Activated T-cell treated with anti-CD3 and anti-CD28 coated beads, Interleukin-2, amount 50 U/mL, for 4 hours (primary cell): ENCODE data around the gene WARS2. TPM values are rescaled to one million over a fixed set of nuclear protein-coding genes. Genes with fewer than 3 reads are reported as not detected.

Experiments
- ATAC-seq, 2 donors: fragments of 200-7000 bp; cut with Tn5 transposase; one replicate each; pipeline ENCODE4 v1.10.0; 2021
- DNase-seq: peaks from one replicate; pipeline ENCODE4 v3.0.0-alpha.2; 2020
- H3K27me3 Mint-ChIP-seq: one replicate; pipeline ENCODE4 v1.8.0; 2021; ENCODE audit warnings: low read depth, mixed read lengths
- H3K36me3 Mint-ChIP-seq: one replicate; pipeline ENCODE4 v1.8.0; 2022; ENCODE audit warnings: mixed read lengths; ENCODE audit not compliant: insufficient read depth
- H3K4me1 Mint-ChIP-seq: one replicate; pipeline ENCODE4 v1.8.0; 2021; ENCODE audit warnings: low read depth, mixed read lengths
- H3K4me3 Mint-ChIP-seq: one replicate; pipeline ENCODE4 v1.8.0; 2021; ENCODE audit warnings: mild to moderate bottlenecking, moderate library complexity, mixed read lengths
- H3K9me3 Mint-ChIP-seq: one replicate; pipeline ENCODE4 v1.8.0; 2021; ENCODE audit warnings: mixed read lengths
- total RNA-seq, 3 donors: library from RNA; stranded (reverse); gene quantifications; one replicate each; pipeline ENCODE4 v1.2.1, GENCODE V29; 2021

WARS2 gene
- total RNA-seq, 3 donors from 2014 or later, result 24.6 to 27.4 (median 24.8) TPM

- Mint-ChIP-seq H3K4me1 (peaks cover 29% of the 10 kb centered on the region), H3K27me3 (peaks cover 93% of the 10 kb centered on the region), H3K4me3 (peak within 1 kb of the TSS; percentile 13), H3K9me3 (peaks cover 5% of the 10 kb centered on the region), H3K36me3 (peaks cover 3% of the 10 kb centered on the region)
- ATAC-seq, result no peak
- DNase-seq, result no peak
Measured at GRCh38 chr1:118988186-118989005, 152.1 kb downstream of the WARS2 start, which contains the start of gene TBX15. Gene TBX15, minus strand, starts transcription at chr1:118988343. Its CDS starts 548 bp downstream, at chr1:118987795.

DNA sequence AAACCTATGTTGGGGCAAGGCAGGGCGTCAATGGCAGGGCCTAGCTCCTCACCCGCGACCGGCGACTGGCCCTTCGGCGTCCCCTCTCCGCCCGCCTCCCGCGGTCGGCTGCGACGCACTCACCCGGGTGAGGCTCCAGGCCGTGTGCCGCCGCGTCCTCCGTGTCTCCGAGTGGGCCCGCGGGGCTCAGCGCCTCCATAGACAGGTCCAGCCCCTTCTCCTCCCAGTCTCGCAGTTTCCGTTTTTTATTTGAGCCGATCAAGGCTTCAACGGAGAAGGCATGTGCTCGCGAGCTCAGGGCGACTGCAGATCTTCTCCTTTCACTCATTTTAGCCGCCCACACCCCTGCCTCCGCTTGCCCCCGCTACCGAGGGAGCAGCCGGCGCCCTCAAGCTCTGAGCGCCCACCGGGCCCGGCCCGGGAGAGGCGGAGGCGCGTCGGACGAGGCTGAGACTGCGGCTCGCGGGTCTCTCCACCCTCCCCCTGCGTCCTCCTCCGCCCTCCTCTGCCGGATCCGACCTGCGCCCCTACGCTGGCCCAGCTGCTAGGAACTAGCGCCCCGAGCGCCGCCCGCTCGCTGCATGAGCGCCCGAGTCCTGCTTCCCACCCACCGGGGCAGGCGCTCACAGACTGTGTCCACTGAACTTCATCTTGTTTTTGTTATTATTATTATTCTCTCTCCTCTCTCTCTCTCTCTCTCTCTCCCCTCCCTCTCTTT lies 152.8 kb downstream of the WARS2 start:
- Mint-ChIP-seq H3K4me3 (no peak overlapping the region), H3K4me1 (peaks cover 29% of the 10 kb centered on the region), H3K36me3 (peaks cover 5% of the 10 kb centered on the region), H3K9me3 (peaks cover 6% of the 10 kb centered on the region), H3K27me3 (peaks cover 95% of the 10 kb centered on the region)
- ATAC-seq, result peak; percentile 36 to 39
- no peak for DNase-seq

- ATAC-seq (no peak), DNase-seq (no peak)
- Mint-ChIP-seq H3K27me3 (peaks cover 95% of the 10 kb centered on the region), H3K9me3 (peaks cover 6% of the 10 kb centered on the region), H3K4me1 (peaks cover 29% of the 10 kb centered on the region), H3K4me3 (peak overlapping the region; percentile 13), H3K36me3 (peaks cover 5% of the 10 kb centered on the region)
Measured at GRCh38 chr1:118986555-118987467, 153.6 kb downstream of the WARS2 start.

- peaks cover 6% of the 10 kb centered on the region for H3K9me3 Mint-ChIP-seq
- DNase-seq, result no peak
- ATAC-seq, result no peak
- H3K27me3 Mint-ChIP-seq, result peaks cover 92% of the 10 kb centered on the region
- no peak overlapping the region for H3K4me3 Mint-ChIP-seq
- H3K4me1 Mint-ChIP-seq, result peaks cover 29% of the 10 kb centered on the region
- H3K36me3 Mint-ChIP-seq, result peaks cover 5% of the 10 kb centered on the region
Measured at GRCh38 chr1:118985640-118986554, 154.6 kb downstream of the WARS2 start.

DNA sequence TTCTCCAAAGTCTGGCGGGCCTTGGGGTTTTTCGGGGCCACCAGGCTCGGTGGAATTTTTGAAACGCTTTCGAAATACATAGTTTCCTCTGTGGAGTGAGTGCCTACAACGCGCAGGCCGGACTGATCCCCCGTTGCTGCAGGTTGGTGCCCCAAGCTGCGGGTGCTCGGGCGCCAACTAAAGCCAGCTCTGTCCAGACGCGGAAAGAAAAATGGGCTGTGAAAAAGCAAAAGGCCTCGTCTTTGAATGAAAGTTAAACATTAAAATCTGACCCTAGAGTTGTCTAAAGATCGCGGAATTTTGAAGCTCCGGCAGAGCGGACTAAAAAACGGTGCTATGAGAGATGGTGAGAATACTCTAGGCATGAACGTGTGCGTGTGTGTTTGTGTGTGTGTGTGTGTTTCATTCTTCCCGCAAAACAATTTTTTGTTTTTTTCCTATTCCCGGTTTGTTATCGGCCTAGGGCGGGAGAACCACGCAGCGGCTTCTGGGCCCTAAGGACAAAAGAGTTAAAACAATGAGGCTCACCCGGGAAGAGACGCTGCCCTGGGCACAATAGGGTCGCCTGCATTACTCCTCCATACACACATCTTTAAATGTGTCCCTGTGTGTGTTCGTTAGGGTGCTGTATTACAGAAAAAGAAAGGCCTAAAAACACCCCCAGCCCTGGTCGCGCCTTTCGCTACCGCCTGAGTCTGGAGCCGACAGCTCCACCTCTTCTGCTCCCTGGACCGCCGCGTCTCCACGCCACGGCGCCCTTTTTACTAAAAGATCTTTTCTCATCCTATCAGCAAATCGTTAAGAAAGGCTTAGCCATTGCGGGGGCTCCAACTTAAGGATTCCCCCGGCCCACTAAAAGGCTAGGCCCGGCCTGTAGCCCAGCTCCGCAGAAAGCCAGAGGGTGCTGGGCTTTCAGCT lies 155.5 kb downstream of the WARS2 start:
- Mint-ChIP-seq H3K4me3 (peak overlapping the region; percentile 39), H3K4me1 (peaks cover 29% of the 10 kb centered on the region), H3K36me3 (peaks cover 5% of the 10 kb centered on the region), H3K27me3 (peaks cover 92% of the 10 kb centered on the region), H3K9me3 (peaks cover 6% of the 10 kb centered on the region)
- DNase-seq (no peak), ATAC-seq (no peak)

- Mint-ChIP-seq H3K9me3 (peaks cover 6% of the 10 kb centered on the region), H3K27me3 (peaks cover 90% of the 10 kb centered on the region), H3K4me3 (peak overlapping the region; percentile 39), H3K4me1 (peaks cover 31% of the 10 kb centered on the region), H3K36me3 (peaks cover 5% of the 10 kb centered on the region)
- no peak for ATAC-seq
- DNase-seq, result no peak
Measured at GRCh38 chr1:118984086-118984721, 156.2 kb downstream of the WARS2 start.

DNA sequence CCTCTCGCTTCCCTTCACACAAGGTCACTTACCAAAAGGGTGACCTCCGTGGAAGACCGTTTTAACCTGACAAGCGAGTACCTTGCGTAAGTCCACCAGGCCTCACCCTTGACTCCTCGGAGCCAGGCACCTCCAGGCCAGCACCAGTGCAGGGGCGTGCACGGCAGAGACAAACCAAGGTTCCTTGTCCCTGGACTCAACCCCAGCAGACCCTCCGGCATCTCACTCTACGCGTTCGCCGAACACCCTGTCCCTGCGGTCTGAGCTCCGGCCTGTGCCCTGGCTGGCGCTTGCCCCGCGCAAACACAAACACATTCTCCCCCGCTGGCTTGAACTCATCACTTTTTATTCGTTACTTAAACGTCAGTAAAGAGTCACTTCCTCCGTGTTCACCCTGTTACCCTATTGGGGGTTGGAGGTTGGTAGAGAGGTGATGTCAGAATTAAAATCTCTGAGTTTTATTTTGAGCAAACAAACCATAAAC lies 156.9 kb downstream of the WARS2 start:
- no peak overlapping the region for H3K4me3 Mint-ChIP-seq
- ATAC-seq, result no peak
- peaks cover 6% of the 10 kb centered on the region for H3K9me3 Mint-ChIP-seq
- DNase-seq, result no peak
- peaks cover 89% of the 10 kb centered on the region for H3K27me3 Mint-ChIP-seq
- peaks cover 31% of the 10 kb centered on the region for H3K4me1 Mint-ChIP-seq
- H3K36me3 Mint-ChIP-seq, result peaks cover 5% of the 10 kb centered on the region

GRCh38 chr1:118982821-118983557 lies 157.5 kb downstream of the WARS2 start:
- H3K36me3 Mint-ChIP-seq, result peaks cover 5% of the 10 kb centered on the region
- peaks cover 28% of the 10 kb centered on the region for H3K4me1 Mint-ChIP-seq
- peaks cover 6% of the 10 kb centered on the region for H3K9me3 Mint-ChIP-seq
- no peak overlapping the region for H3K4me3 Mint-ChIP-seq
- peaks cover 88% of the 10 kb centered on the region for H3K27me3 Mint-ChIP-seq
- ATAC-seq (no peak), DNase-seq (no peak)

GRCh38 chr1:118982266-118982665 lies 158.2 kb downstream of the WARS2 start:
- no peak for ATAC-seq
- peaks cover 5% of the 10 kb centered on the region for H3K36me3 Mint-ChIP-seq
- H3K9me3 Mint-ChIP-seq, result peaks cover 6% of the 10 kb centered on the region
- peaks cover 28% of the 10 kb centered on the region for H3K4me1 Mint-ChIP-seq
- no peak overlapping the region for H3K4me3 Mint-ChIP-seq
- H3K27me3 Mint-ChIP-seq, result peaks cover 87% of the 10 kb centered on the region
- no peak for DNase-seq

DNA sequence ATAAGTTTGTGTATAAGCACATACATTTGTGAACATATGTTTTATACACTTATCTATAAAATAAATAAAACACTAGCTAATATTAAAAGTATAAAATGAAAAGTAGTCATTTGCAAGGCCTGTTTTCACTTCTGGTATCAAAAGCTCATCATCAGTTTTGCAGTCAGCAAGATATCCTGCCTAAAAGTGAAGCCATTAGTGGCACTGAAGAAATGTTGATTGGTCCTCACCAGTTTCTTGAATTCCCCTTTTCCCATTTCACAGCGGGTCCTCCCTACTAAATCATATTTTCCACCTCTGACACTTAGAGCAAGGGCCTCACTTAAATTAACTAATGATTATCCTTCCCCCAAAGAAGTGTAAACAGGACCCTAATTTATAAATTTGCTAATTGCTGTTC lies 159.0 kb downstream of the WARS2 start:
- DNase-seq (no peak), ATAC-seq (no peak)
- Mint-ChIP-seq H3K4me1 (peaks cover 22% of the 10 kb centered on the region), H3K4me3 (no peak overlapping the region), H3K9me3 (peaks cover 6% of the 10 kb centered on the region), H3K27me3 (peaks cover 81% of the 10 kb centered on the region), H3K36me3 (peaks cover 5% of the 10 kb centered on the region)
